Measurements from ENCODE around the gene SGF29. TPM values are rescaled to one million over a fixed set of nuclear protein-coding genes. Genes with fewer than 3 reads are reported as not detected.

Gene SGF29
- total RNA-seq, 1 donor from 2014 or later: 10.6 TPM

GRCh38 chr16:28554634-28555423, 1.1 kb downstream of the SGF29 start:
- DNase-seq (ENCODE audit: low read depth): no peak
- peak overlapping the region; percentile 96 for H3K4me2 ChIP-seq (ENCODE audit: low read length)
- H3K9me3 Mint-ChIP-seq (ENCODE audit: unreplicated experiment): no peaks in the 10 kb centered on the region
- no peaks in the 10 kb centered on the region for H3K4me1 Mint-ChIP-seq (ENCODE audit: low read depth, unreplicated experiment)
- H3K27me3 ChIP-seq (ENCODE audit: insufficient read depth, low read length): no peaks in the 10 kb centered on the region
- H3K36me3 Mint-ChIP-seq (ENCODE audit: low read depth, unreplicated experiment): peaks cover 8% of the 10 kb centered on the region
- H3K79me2 ChIP-seq (ENCODE audit: insufficient read depth, low read length): peaks cover 8% of the 10 kb centered on the region
- no peak for TF ChIP-seq EZH2 (IDR thresholded peaks at IDR 0.05; ENCODE audit: insufficient read depth, low read length)
- no peak for TF ChIP-seq CTCF (IDR thresholded peaks at IDR 0.05; ENCODE audit: insufficient read depth, low read depth, low read length)
- peak overlapping the region; percentile 57 for H2AFZ ChIP-seq (ENCODE audit: low read depth, low read length)
- peak overlapping the region; percentile 81 for H3K4me3 Mint-ChIP-seq (ENCODE audit: unreplicated experiment)
- peak overlapping the region; percentile 58 for H3K27ac Mint-ChIP-seq (ENCODE audit: unreplicated experiment)
- no peaks in the 10 kb centered on the region for H3K9me3 ChIP-seq (ENCODE audit: insufficient read depth, low read depth, low read length)
- peak overlapping the region; percentile 49 for H3K9ac ChIP-seq (ENCODE audit: low read length)
- H3K4me1 ChIP-seq (ENCODE audit: insufficient read depth, low read length): peaks cover 5% of the 10 kb centered on the region
- no peaks in the 10 kb centered on the region for H3K36me3 ChIP-seq (ENCODE audit: insufficient read depth, low read length)
- no peaks in the 10 kb centered on the region for H4K20me1 ChIP-seq (ENCODE audit: insufficient read depth, low read length)
- H3K27ac ChIP-seq (ENCODE audit: low read depth, low read length): no peak overlapping the region
- peak overlapping the region; percentile 59 for H3K4me3 ChIP-seq (ENCODE audit: insufficient read depth, low read depth, low read length)
- no peaks in the 10 kb centered on the region for H3K27me3 Mint-ChIP-seq (ENCODE audit: low read depth, unreplicated experiment)
- no peak for FAIRE-seq

- H3K27me3 ChIP-seq (ENCODE audit: insufficient read depth, low read length): no peaks in the 10 kb centered on the region
- TF ChIP-seq EZH2 (IDR thresholded peaks at IDR 0.05; ENCODE audit: insufficient read depth, low read length): no peak
- no peak for TF ChIP-seq CTCF (IDR thresholded peaks at IDR 0.05; ENCODE audit: insufficient read depth, low read depth, low read length)
- no peak overlapping the region for H3K4me3 ChIP-seq (ENCODE audit: insufficient read depth, low read depth, low read length)
- no peak overlapping the region for H3K4me2 ChIP-seq (ENCODE audit: low read length)
- no peak overlapping the region for H2AFZ ChIP-seq (ENCODE audit: low read depth, low read length)
- no peak for DNase-seq (ENCODE audit: low read depth)
- no peak for FAIRE-seq
- H3K9me3 ChIP-seq (ENCODE audit: insufficient read depth, low read depth, low read length): no peaks in the 10 kb centered on the region
- H4K20me1 ChIP-seq (ENCODE audit: insufficient read depth, low read length): no peaks in the 10 kb centered on the region
- H3K27ac Mint-ChIP-seq (ENCODE audit: unreplicated experiment): no peak overlapping the region
- H3K4me1 Mint-ChIP-seq (ENCODE audit: low read depth, unreplicated experiment): no peaks in the 10 kb centered on the region
- no peak overlapping the region for H3K9ac ChIP-seq (ENCODE audit: low read length)
- no peaks in the 10 kb centered on the region for H3K36me3 ChIP-seq (ENCODE audit: insufficient read depth, low read length)
- no peak overlapping the region for H3K27ac ChIP-seq (ENCODE audit: low read depth, low read length)
- no peaks in the 10 kb centered on the region for H3K9me3 Mint-ChIP-seq (ENCODE audit: unreplicated experiment)
- H3K36me3 Mint-ChIP-seq (ENCODE audit: low read depth, unreplicated experiment): peaks cover 8% of the 10 kb centered on the region
- no peak overlapping the region for H3K4me3 Mint-ChIP-seq (ENCODE audit: unreplicated experiment)
- H3K79me2 ChIP-seq (ENCODE audit: insufficient read depth, low read length): peaks cover 8% of the 10 kb centered on the region
- peaks cover 5% of the 10 kb centered on the region for H3K4me1 ChIP-seq (ENCODE audit: insufficient read depth, low read length)
- H3K27me3 Mint-ChIP-seq (ENCODE audit: low read depth, unreplicated experiment): no peaks in the 10 kb centered on the region
Measured at GRCh38 chr16:28555561-28555960, 1.8 kb downstream of the SGF29 start.

- Histone ChIP-seq H2AFZ (ENCODE audit: low read depth, low read length) (no peak overlapping the region), H3K27me3 (ENCODE audit: insufficient read depth, low read length) (no peaks in the 10 kb centered on the region), H4K20me1 (ENCODE audit: insufficient read depth, low read length) (peaks cover 4% of the 10 kb centered on the region), H3K4me2 (ENCODE audit: low read length) (no peak overlapping the region), H3K36me3 (ENCODE audit: insufficient read depth, low read length) (no peaks in the 10 kb centered on the region), H3K4me1 (ENCODE audit: insufficient read depth, low read length) (peaks cover 5% of the 10 kb centered on the region), H3K79me2 (ENCODE audit: insufficient read depth, low read length) (peaks cover 8% of the 10 kb centered on the region), H3K27ac (ENCODE audit: low read depth, low read length) (no peak overlapping the region), H3K4me3 (ENCODE audit: insufficient read depth, low read depth, low read length) (no peak overlapping the region), H3K9ac (ENCODE audit: low read length) (no peak overlapping the region), H3K9me3 (ENCODE audit: insufficient read depth, low read depth, low read length) (no peaks in the 10 kb centered on the region)
- Mint-ChIP-seq H3K4me3 (ENCODE audit: unreplicated experiment) (no peak overlapping the region), H3K36me3 (ENCODE audit: low read depth, unreplicated experiment) (peaks cover 8% of the 10 kb centered on the region), H3K27me3 (ENCODE audit: low read depth, unreplicated experiment) (no peaks in the 10 kb centered on the region), H3K27ac (ENCODE audit: unreplicated experiment) (no peak overlapping the region), H3K9me3 (ENCODE audit: unreplicated experiment) (no peaks in the 10 kb centered on the region), H3K4me1 (ENCODE audit: low read depth, unreplicated experiment) (no peaks in the 10 kb centered on the region)
- FAIRE-seq: no peak
- DNase-seq (ENCODE audit: low read depth): no peak
- TF ChIP-seq CTCF (IDR thresholded peaks at IDR 0.05; ENCODE audit: insufficient read depth, low read depth, low read length) (no peak), EZH2 (IDR thresholded peaks at IDR 0.05; ENCODE audit: insufficient read depth, low read length) (no peak)
Measured at GRCh38 chr16:28556914-28557320, 3.2 kb downstream of the SGF29 start.
